Endothelial cell of umbilical vein (primary cell): ENCODE results near the gene SDC4.

ENCODE experiments used
- CTCF ChIP-seq, 2 donors: IDR thresholded peaks; 1 replicate in 1 of 2; 2 replicates in 1 of 2; pipeline ENCODE4 v1.5.1; 2011; ENCODE audit warnings: low read length in 2 of 2, mild to moderate bottlenecking in 2 of 2, moderate library complexity in 2 of 2, control low read depth in 1 of 2, inconsistent platforms in 1 of 2, low read depth in 1 of 2; ENCODE audit not compliant: insufficient read depth in 1 of 2; ENCODE audit errors: extremely low read depth in 1 of 2
- EZH2 ChIP-seq: IDR thresholded peaks from 2 replicates; pipeline ENCODE4 v1.6.1; 2012; ENCODE audit warnings: borderline replicate concordance, low read depth, mild to moderate bottlenecking, moderate library complexity, low read length, inconsistent platforms; ENCODE audit not compliant: severe bottlenecking
- GATA2 ChIP-seq: IDR thresholded peaks from 2 replicates; pipeline ENCODE4 v1.7.0; 2011; ENCODE audit warnings: low read depth, mild to moderate bottlenecking, moderate library complexity, mixed read lengths, low read length; ENCODE audit not compliant: insufficient read length, insufficient read depth
- JUN ChIP-seq: IDR thresholded peaks from 2 replicates; pipeline ENCODE4 v1.6.1; 2011; ENCODE audit warnings: borderline replicate concordance, low read depth; ENCODE audit not compliant: insufficient read length, insufficient read depth
- MYC ChIP-seq: IDR thresholded peaks from one replicate; pipeline ENCODE4 v1.6.1; 2011; ENCODE audit warnings: mild to moderate bottlenecking, low read depth, low read length
- POLR2A ChIP-seq: IDR thresholded peaks from 2 replicates; pipeline ENCODE4 v1.6.1; 2012; ENCODE audit warnings: low read depth, mild to moderate bottlenecking, control low read depth, low read length
- POLR2AphosphoS5 ChIP-seq: IDR thresholded peaks from 2 replicates; pipeline ENCODE4 v1.6.1; 2012; ENCODE audit warnings: low read depth, mild to moderate bottlenecking, control low read depth, low read length, moderate library complexity; ENCODE audit not compliant: insufficient read depth
- TF ChIP-seq, protein P1 (sequence below): IDR thresholded peaks from 2 replicates; pipeline ENCODE4 v1.6.1; 2011; ENCODE audit not compliant: insufficient read depth, insufficient read length

DNA sequence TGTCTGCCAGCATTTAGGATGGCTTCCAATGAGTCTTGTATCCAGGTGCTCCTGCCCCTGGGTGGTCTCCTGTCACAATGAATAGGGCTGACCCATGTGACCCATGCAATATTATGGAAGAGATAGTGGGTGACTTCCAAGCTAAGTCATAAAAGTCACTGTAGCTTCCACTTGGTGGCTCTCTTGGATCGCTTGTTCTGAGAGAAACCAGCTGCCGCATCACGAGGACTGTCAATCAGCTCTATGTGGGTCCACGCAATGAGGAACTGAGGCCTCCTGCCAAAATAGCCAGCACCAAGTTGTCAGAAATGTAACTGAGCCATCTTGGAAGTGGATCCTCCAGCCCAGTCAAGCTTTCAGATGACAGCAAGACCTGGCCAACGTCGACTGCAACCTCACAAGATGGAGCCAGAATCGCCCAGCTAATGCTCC, 25.3 kb downstream of the SDC4 start:
- TF ChIP-seq POLR2A (no peak), JUN (no peak), CTCF (IDR thresholded peaks at IDR 0.05; ENCODE audit: extremely low read depth in 1 of 2, insufficient read depth in 1 of 2, low read depth in 1 of 2, low read length in 2 of 2) (peak in 1 of 2 donors; percentile 15), EZH2 (no peak), POLR2AphosphoS5 (no peak), GATA2 (no peak), MYC (no peak)
- TF ChIP-seq, protein P1, sequence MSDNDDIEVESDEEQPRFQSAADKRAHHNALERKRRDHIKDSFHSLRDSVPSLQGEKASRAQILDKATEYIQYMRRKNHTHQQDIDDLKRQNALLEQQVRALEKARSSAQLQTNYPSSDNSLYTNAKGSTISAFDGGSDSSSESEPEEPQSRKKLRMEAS = no peak
